ENCODE measurements around the gene AFF3. TPM values are rescaled to one million over a fixed set of nuclear protein-coding genes. Genes with fewer than 3 reads are reported as not detected.
"Not testable (repeated sequence)": the region's sequence is repeated elsewhere in the genome, so short reads cannot be mapped to it uniquely, and the experiment has no call there.

AFF3 gene
- total and polyA plus RNA-seq, 12 donors, result 1.1 to 7.5 (median 3.9) TPM

DNA sequence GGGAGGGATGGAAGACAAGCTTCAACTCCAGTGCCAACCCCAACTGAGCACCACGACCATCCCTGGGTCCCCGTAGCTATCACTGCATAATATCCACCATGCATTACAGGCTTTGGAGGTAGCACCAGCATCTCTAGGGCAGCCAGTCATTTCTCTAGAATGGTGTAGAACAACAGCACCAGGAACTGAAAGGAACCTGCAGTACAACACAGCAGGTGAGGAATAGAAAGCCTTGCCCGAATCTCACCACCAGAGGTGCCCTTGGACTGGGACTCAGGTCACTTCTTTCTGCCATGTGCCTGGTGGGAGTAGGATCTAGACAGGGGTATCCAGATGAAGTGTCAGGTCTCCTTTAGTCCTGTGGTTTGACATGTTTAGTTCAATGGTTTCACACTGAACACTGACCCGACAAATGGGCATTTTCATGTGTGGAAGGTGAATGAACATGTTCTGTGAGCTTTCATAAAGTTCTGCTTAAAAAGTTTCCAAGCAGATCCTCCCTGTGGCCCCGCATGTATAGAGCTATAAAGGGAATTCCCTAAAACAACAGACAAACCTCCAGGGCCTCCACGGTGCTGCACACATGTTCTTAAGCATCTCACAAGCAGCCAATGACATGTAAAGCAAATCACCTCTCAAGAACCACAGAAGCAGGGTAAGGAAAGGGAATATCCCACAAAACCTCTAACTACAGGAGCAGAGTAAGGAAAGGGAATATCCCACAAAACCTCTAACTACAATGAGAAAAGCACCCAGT, 208.3 kb downstream of the AFF3 start:
- Histone ChIP-seq H3K9me3 (replicated peaks in 1 of 3) (no peaks in the 10 kb centered on the region), H3K27ac (no peak overlapping the region), H3K4me1 (replicated peaks in 1 of 2) (no peaks in the 10 kb centered on the region), H3K27me3 (no peaks in the 10 kb centered on the region), H3K36me3 (replicated peaks in 1 of 2) (no peaks in the 10 kb centered on the region), H3K4me3 (no peak overlapping the region)
- intact Hi-C loops (cut with DNase I), result no loop called here
- no peak for DNase-seq
- WGBS, 4 donors, result 81 to 85% (median 83%) methylated on average over 5 to 6 of the region's 6 CpGs
- no peak for TF ChIP-seq POLR2A (IDR thresholded peaks at IDR 0.05)
- TF ChIP-seq, protein P1, sequence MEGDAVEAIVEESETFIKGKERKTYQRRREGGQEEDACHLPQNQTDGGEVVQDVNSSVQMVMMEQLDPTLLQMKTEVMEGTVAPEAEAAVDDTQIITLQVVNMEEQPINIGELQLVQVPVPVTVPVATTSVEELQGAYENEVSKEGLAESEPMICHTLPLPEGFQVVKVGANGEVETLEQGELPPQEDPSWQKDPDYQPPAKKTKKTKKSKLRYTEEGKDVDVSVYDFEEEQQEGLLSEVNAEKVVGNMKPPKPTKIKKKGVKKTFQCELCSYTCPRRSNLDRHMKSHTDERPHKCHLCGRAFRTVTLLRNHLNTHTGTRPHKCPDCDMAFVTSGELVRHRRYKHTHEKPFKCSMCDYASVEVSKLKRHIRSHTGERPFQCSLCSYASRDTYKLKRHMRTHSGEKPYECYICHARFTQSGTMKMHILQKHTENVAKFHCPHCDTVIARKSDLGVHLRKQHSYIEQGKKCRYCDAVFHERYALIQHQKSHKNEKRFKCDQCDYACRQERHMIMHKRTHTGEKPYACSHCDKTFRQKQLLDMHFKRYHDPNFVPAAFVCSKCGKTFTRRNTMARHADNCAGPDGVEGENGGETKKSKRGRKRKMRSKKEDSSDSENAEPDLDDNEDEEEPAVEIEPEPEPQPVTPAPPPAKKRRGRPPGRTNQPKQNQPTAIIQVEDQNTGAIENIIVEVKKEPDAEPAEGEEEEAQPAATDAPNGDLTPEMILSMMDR (IDR thresholded peaks at IDR 0.05), result no peak

DNA sequence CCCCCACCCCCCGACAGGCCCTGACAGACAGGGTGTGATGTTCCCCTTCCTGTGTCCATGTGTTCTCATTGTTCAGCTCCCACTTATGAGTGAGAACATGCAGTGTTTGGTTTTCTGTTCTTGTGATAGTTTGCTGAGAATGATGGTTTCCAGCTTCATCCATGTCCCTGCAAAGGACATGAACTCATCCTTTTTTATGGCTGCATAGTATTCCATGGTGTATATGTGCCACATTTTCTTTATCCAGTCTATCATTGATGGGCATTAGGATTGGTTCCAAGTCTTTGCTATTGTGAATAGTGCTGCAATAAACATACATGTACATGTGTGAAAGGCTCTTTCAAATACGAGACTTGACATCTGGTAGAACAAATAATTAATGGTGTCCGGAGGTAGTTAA, 208.9 kb downstream of the AFF3 start:
- H3K4me3 ChIP-seq; DNase-seq; H3K36me3 ChIP-seq (replicated peaks in 1 of 2); H3K27me3 ChIP-seq; intact Hi-C loops (cut with DNase I); H3K9me3 ChIP-seq (replicated peaks in 1 of 3); H3K27ac ChIP-seq; H3K4me1 ChIP-seq (replicated peaks in 1 of 2): not testable (repeated sequence)
- 94 to 100% (median 98%) methylated on average over 3 of the region's 3 CpGs for WGBS, 4 donors

DNA sequence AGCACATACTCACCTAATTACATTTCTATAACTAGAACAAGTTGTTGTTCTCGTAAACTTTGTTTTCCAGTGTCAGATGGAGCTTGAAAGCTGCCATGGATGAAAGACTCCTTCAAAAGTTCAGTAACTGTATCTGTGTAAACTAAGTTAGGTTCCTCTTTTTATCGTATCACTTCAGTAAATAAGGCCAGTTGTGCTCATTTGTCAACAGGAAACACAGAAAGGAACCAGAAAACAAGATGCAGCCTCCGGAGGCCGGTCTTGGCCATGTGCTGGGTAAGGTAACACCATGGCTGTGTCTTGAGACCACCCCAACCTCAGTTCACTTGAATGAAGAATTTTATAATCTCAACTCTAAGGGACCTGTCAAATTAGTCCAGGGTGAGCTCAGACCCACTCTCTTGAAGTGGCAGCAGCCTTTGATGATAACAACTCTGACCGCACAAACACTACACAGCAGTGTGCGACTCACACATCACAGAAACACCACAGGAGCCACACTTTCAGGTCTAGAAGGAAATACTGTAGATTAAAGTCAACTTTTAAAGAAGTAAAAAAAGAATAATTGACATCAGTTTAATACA, 213.8 kb downstream of the AFF3 start:
- intact Hi-C loops (cut with DNase I), result no loop called here
- Histone ChIP-seq H3K9me3 (replicated peaks in 1 of 3) (no peaks in the 10 kb centered on the region), H3K4me3 (no peak overlapping the region), H3K27ac (no peak overlapping the region), H3K36me3 (replicated peaks in 1 of 2) (no peaks in the 10 kb centered on the region), H3K4me1 (replicated peaks in 1 of 2) (no peaks in the 10 kb centered on the region), H3K27me3 (no peaks in the 10 kb centered on the region)
- TF ChIP-seq POLR2A (IDR thresholded peaks at IDR 0.05), result no peak
- TF ChIP-seq, protein P1 (IDR thresholded peaks at IDR 0.05), result no peak
- 84 to 87% (median 84%) methylated on average over 6 of the region's 6 CpGs for WGBS, 4 donors
- no peak for DNase-seq

DNA sequence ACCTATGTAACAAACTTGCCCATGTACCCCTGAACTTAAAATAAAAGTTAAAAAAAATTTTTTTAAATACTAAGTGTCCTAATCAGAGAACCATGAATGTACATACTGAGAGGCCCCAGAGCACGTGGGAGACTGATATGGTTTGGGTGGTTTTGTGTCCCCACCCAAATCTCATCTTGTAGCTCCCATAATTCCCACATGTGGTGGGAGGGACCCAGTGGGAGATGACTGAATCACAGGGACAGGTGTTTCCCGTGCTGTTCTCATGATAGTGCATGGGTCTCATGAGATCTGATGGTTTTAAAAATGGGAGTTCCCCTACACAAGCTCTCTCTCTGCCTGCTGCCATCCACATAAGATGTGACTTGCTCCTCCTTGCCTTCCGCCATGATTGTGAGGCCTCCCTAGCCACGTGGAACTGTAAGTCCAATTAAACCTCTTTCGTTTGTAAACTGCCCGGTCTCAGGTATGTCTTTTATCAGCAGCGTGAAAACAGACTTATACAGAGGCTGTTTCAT, 214.6 kb downstream of the AFF3 start:
- H3K9me3 ChIP-seq (replicated peaks in 1 of 3); H3K4me1 ChIP-seq (replicated peaks in 1 of 2); H3K27ac ChIP-seq; DNase-seq; H3K4me3 ChIP-seq; intact Hi-C loops (cut with DNase I); H3K27me3 ChIP-seq; H3K36me3 ChIP-seq (replicated peaks in 1 of 2): not testable (repeated sequence)
- WGBS, 4 donors, result 92 to 94% (median 93%) methylated on average over 7 of the region's 7 CpGs

DNA sequence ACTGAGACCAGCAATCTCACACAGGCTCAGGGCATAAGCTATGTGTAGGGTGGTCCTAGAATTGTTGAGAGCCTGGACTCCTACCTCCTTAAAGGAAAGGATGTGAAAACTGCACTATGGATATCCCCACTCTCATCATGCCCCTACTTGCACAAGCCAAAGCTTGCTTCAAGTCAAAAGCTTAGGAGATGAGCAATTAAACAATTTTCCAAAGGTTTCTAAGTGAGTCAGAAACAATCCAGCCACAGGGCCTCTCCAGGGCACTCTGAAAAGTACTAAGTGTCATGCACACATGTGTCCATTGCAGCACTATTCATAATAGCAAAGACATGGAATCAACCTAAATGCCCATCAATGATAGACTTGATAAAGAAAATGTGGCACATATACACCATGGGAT, 215.4 kb downstream of the AFF3 start:
- no peak for DNase-seq
- Histone ChIP-seq H3K9me3 (replicated peaks in 1 of 3) (no peaks in the 10 kb centered on the region), H3K4me1 (replicated peaks in 1 of 2) (no peaks in the 10 kb centered on the region), H3K4me3 (no peak overlapping the region), H3K27ac (no peak overlapping the region), H3K36me3 (replicated peaks in 1 of 2) (no peaks in the 10 kb centered on the region), H3K27me3 (no peaks in the 10 kb centered on the region)
- intact Hi-C loops (cut with DNase I), result no loop called here
- TF ChIP-seq POLR2A (IDR thresholded peaks at IDR 0.05), result no peak
- TF ChIP-seq, protein P1 (IDR thresholded peaks at IDR 0.05), result no peak
